GM21528 (cell line): ENCODE measurements around the gene STOML1.
"Not testable (repeated sequence)": the region's sequence is repeated elsewhere in the genome, so short reads cannot be mapped to it uniquely, and the experiment has no call there.

Experiments used
- ATAC-seq: cut with Tn5 transposase; IDR thresholded peaks from one replicate; pipeline ENCODE4 v1.9.1; 2021; ENCODE audit warnings: mild to moderate bottlenecking, moderate library complexity; ENCODE audit not compliant: unreplicated experiment, low FRiP score

Gene STOML1

GRCh38 chr15:73949496-73949895 lies 42.6 kb downstream of the STOML1 start:
- no peak for ATAC-seq

GRCh38 chr15:73948982-73949381 lies 43.1 kb downstream of the STOML1 start:
- no peak for ATAC-seq

- ATAC-seq = no peak
Measured at GRCh38 chr15:73948396-73948795, 43.7 kb downstream of the STOML1 start.

- no peak for ATAC-seq
Measured at GRCh38 chr15:73947651-73948050, 44.4 kb downstream of the STOML1 start.

- no peak for ATAC-seq
Measured at GRCh38 chr15:73946795-73947370, 45.2 kb downstream of the STOML1 start.

- no peak for ATAC-seq
Measured at GRCh38 chr15:73946046-73946721, 45.9 kb downstream of the STOML1 start.

GRCh38 chr15:73945130-73945508 lies 47.0 kb downstream of the STOML1 start:
- ATAC-seq = no peak

- no peak for ATAC-seq
Measured at GRCh38 chr15:73944161-73945129, 47.6 kb downstream of the STOML1 start.

- ATAC-seq = no peak
Measured at GRCh38 chr15:73942751-73943270, 49.3 kb downstream of the STOML1 start.

GRCh38 chr15:73941871-73942635 lies 50.0 kb downstream of the STOML1 start:
- no peak for ATAC-seq

GRCh38 chr15:73941449-73941848 lies 50.6 kb downstream of the STOML1 start:
- ATAC-seq = no peak

- no peak for ATAC-seq
Measured at GRCh38 chr15:73941044-73941443, 51.1 kb downstream of the STOML1 start.

GRCh38 chr15:73940061-73940981 lies 51.8 kb downstream of the STOML1 start:
- no peak for ATAC-seq

GRCh38 chr15:73939138-73939537 lies 53.0 kb downstream of the STOML1 start:
- no peak for ATAC-seq

- ATAC-seq = not testable (repeated sequence)
Measured at GRCh38 chr15:73938516-73938915, 53.6 kb downstream of the STOML1 start.

GRCh38 chr15:73937726-73938125 lies 54.4 kb downstream of the STOML1 start:
- no peak for ATAC-seq

- ATAC-seq = no peak
Measured at GRCh38 chr15:73937296-73937695, 54.8 kb downstream of the STOML1 start.

- no peak for ATAC-seq
Measured at GRCh38 chr15:73936588-73937290, 55.4 kb downstream of the STOML1 start.

- no peak for ATAC-seq
Measured at GRCh38 chr15:73936181-73936580, 55.9 kb downstream of the STOML1 start.
